PC-9 (cell line): Measurements from ENCODE around the gene POU4F1. TPM values are rescaled to one million over a fixed set of nuclear protein-coding genes. Genes with fewer than 3 reads are reported as not detected.

ENCODE experiments used
- BruUV-seq: library from RNA; stranded (reverse); fragments of 400-500 nt; replicated peaks from 2 replicates; lab custom pipeline; 2021; lab: Mats Ljungman, UMichigan
- CTCF ChIA-PET: fragments of 300-600 bp; sonication (Branson Sonifier 250); formaldehyde crosslinking; loops from one replicate; lab custom pipeline; 2022; ENCODE audit warnings: antibody characterized with exemption; lab: Charles Lee
- POLR2A ChIA-PET: fragments of 300-600 bp; sonication (Branson Sonifier 250); formaldehyde crosslinking; loops from one replicate; lab custom pipeline; 2022; ENCODE audit warnings: antibody characterized with exemption; ENCODE audit not compliant: unreplicated experiment; lab: Charles Lee
- DNase-seq, 2 experiments: peaks; one replicate each; pipeline versions ENCODE4 v3.0.0 to v3.0.0-alpha.2; 2015 to 2022; ENCODE audit warnings: mixed read lengths in 1 of 2
- H2AFZ ChIP-seq: fragments of 200-600 bp; sonication (generic); 2 replicates; pipeline ENCODE4 v1.8.1; 2017; ENCODE audit warnings: antibody characterized with exemption
- H3F3A ChIP-seq: fragments of 200-600 bp; sonication (generic); 2 replicates; pipeline ENCODE4 v1.8.1; 2017; ENCODE audit warnings: antibody characterized with exemption, mild to moderate bottlenecking, low read depth; ENCODE audit not compliant: insufficient read depth
- H3K27ac ChIP-seq: fragments of 200-600 bp; sonication (generic); 2 replicates; pipeline ENCODE4 v1.6.1; 2016; ENCODE audit warnings: mixed run types
- H3K27me3 ChIP-seq: fragments of 200-600 bp; sonication (generic); 2 replicates; pipeline ENCODE4 v1.6.1; 2016; ENCODE audit warnings: low read depth, mixed run types; ENCODE audit not compliant: insufficient read depth
- H3K36me3 ChIP-seq: fragments of 200-600 bp; sonication (generic); 2 replicates; pipeline ENCODE4 v1.6.1; 2016; ENCODE audit warnings: low read depth, mixed run types
- H3K4me1 ChIP-seq: fragments of 200-600 bp; sonication (generic); replicated peaks from 2 replicates; pipeline ENCODE4 v1.6.1; 2016; ENCODE audit warnings: mixed run types; ENCODE audit not compliant: insufficient read depth
- H3K4me2 ChIP-seq: fragments of 200-600 bp; sonication (generic); 2 replicates; pipeline ENCODE4 v1.6.1; 2017; ENCODE audit warnings: mixed run types
- H3K4me3 ChIP-seq: fragments of 200-600 bp; sonication (generic); 2 replicates; pipeline ENCODE4 v1.6.1; 2016; ENCODE audit warnings: mixed run types
- H3K79me2 ChIP-seq: fragments of 200-600 bp; sonication (generic); 2 replicates; pipeline ENCODE4 v1.6.1; 2017; ENCODE audit warnings: low read depth, mixed run types
- H3K9me2 ChIP-seq: fragments of 200-600 bp; sonication (generic); 2 replicates; pipeline ENCODE4 v1.8.1; 2017; ENCODE audit warnings: mild to moderate bottlenecking; ENCODE audit not compliant: insufficient read depth
- H3K9me3 ChIP-seq: fragments of 200-600 bp; sonication (generic); 2 replicates; pipeline ENCODE4 v1.8.1; 2016; ENCODE audit warnings: low read depth; ENCODE audit not compliant: insufficient read depth
- H4K20me1 ChIP-seq: fragments of 200-600 bp; sonication (generic); 2 replicates; pipeline ENCODE4 v1.8.1; 2017; ENCODE audit not compliant: insufficient read depth
- CTCF ChIP-seq: fragments of 200-600 bp; sonication (generic); conservative IDR thresholded peaks from 2 replicates; pipeline ENCODE4 v1.6.1; 2017; ENCODE audit warnings: mixed run types, antibody characterized with exemption, mild to moderate bottlenecking, moderate library complexity
- EZH2 ChIP-seq: fragments of 200-600 bp; sonication (generic); IDR thresholded peaks from 2 replicates; pipeline ENCODE4 v1.8.0; 2017; ENCODE audit warnings: antibody characterized with exemption, low read depth
- intact Hi-C: fragments of 100-400 bp; cut with micrococcal nuclease; formaldehyde crosslinking; loops from one replicate; pipeline ENCODE4 v1.10.0; 2022; ENCODE audit not compliant: unreplicated experiment
- total RNA-seq: library from RNA; stranded (reverse); gene quantifications from 2 replicates; pipeline ENCODE4 v1.2.3, GENCODE V29; 2021

POU4F1 gene
- total RNA-seq, 1 experiment from 2014 or later = not detected

GRCh38 chr13:78610381-78610883 lies 7.1 kb upstream of the POU4F1 start:
- Histone ChIP-seq H3K9me2 (no peaks in the 10 kb centered on the region), H3K4me2 (no peak overlapping the region), H4K20me1 (no peaks in the 10 kb centered on the region), H3K4me3 (no peak overlapping the region), H3K4me1 (no peaks in the 10 kb centered on the region), H3K9me3 (no peaks in the 10 kb centered on the region), H3K27me3 (no peaks in the 10 kb centered on the region), H3F3A (peaks cover 3% of the 10 kb centered on the region; the same call in 1 of the 2 replicates), H2AFZ (no peak overlapping the region), H3K36me3 (no peaks in the 10 kb centered on the region), H3K27ac (no peak overlapping the region), H3K79me2 (no peaks in the 10 kb centered on the region)
- ChIA-PET POLR2A (no interaction called here), CTCF (no interaction called here)
- DNase-seq = no peak
- no TSS peak for BruUV-seq
- TF ChIP-seq EZH2 = no peak
- no peak for TF ChIP-seq CTCF
- intact Hi-C loops = no loop called here

- TSS peak; percentile 15 for BruUV-seq
- H3K27me3 ChIP-seq = no peaks in the 10 kb centered on the region
- no peak overlapping the region for H3K27ac ChIP-seq
- ChIA-PET CTCF (no interaction called here), POLR2A (no interaction called here)
- TF ChIP-seq CTCF (no peak), EZH2 (no peak)
- H3F3A ChIP-seq = peaks cover 3% of the 10 kb centered on the region; the same call in 1 of the 2 replicates
- H3K79me2 ChIP-seq = no peaks in the 10 kb centered on the region
- no peaks in the 10 kb centered on the region for H4K20me1 ChIP-seq
- no peaks in the 10 kb centered on the region for H3K4me1 ChIP-seq
- no peaks in the 10 kb centered on the region for H3K9me3 ChIP-seq
- no peak overlapping the region for H2AFZ ChIP-seq
- no peak overlapping the region for H3K4me2 ChIP-seq
- no peak overlapping the region for H3K4me3 ChIP-seq
- intact Hi-C loops = no loop called here
- H3K9me2 ChIP-seq = no peaks in the 10 kb centered on the region
- no peaks in the 10 kb centered on the region for H3K36me3 ChIP-seq
- DNase-seq = no peak
Measured at GRCh38 chr13:78609464-78610205, 6.3 kb upstream of the POU4F1 start.

GRCh38 chr13:78608688-78609463 lies 5.5 kb upstream of the POU4F1 start:
- ChIA-PET CTCF (no interaction called here), POLR2A (no interaction called here)
- Histone ChIP-seq H4K20me1 (no peaks in the 10 kb centered on the region), H3K9me2 (no peaks in the 10 kb centered on the region), H3K27ac (no peak overlapping the region), H3K4me2 (no peak overlapping the region), H3F3A (peaks cover 3% of the 10 kb centered on the region; the same call in 1 of the 2 replicates), H3K4me3 (no peak overlapping the region), H3K79me2 (no peaks in the 10 kb centered on the region), H3K4me1 (no peaks in the 10 kb centered on the region), H3K36me3 (no peaks in the 10 kb centered on the region), H3K9me3 (no peaks in the 10 kb centered on the region), H2AFZ (no peak overlapping the region), H3K27me3 (no peaks in the 10 kb centered on the region)
- intact Hi-C loops = no loop called here
- DNase-seq = no peak
- TF ChIP-seq EZH2 (no peak), CTCF (no peak)
- BruUV-seq = no TSS peak
